ENCODE results near the gene PTPRK.

The PTPRK gene

GRCh38 chr6:128256095-128256494 is 264.3 kb downstream of the PTPRK start:
- DNase-seq (ENCODE audit: insufficient read length, low spot score) (no peak), FAIRE-seq (no peak)

- no peak for DNase-seq (ENCODE audit: insufficient read length, low spot score)
- peak; percentile 26 for FAIRE-seq
These were observed 267.8 kb downstream of the PTPRK start for GRCh38 chr6:128252341-128253176.

GRCh38 chr6:128251445-128252340 is 268.7 kb downstream of the PTPRK start:
- FAIRE-seq, result no peak
- no peak for DNase-seq (ENCODE audit: insufficient read length, low spot score)

- DNase-seq (ENCODE audit: insufficient read length, low spot score) (no peak), FAIRE-seq (no peak)
These were observed 269.9 kb downstream of the PTPRK start for GRCh38 chr6:128250370-128251070.

GRCh38 chr6:128249429-128249828 is 271.0 kb downstream of the PTPRK start:
- DNase-seq (ENCODE audit: insufficient read length, low spot score) (no peak), FAIRE-seq (no peak)

- no peak for DNase-seq (ENCODE audit: insufficient read length, low spot score)
- FAIRE-seq, result no peak
These were observed 273.7 kb downstream of the PTPRK start for GRCh38 chr6:128246472-128247260.

DNA sequence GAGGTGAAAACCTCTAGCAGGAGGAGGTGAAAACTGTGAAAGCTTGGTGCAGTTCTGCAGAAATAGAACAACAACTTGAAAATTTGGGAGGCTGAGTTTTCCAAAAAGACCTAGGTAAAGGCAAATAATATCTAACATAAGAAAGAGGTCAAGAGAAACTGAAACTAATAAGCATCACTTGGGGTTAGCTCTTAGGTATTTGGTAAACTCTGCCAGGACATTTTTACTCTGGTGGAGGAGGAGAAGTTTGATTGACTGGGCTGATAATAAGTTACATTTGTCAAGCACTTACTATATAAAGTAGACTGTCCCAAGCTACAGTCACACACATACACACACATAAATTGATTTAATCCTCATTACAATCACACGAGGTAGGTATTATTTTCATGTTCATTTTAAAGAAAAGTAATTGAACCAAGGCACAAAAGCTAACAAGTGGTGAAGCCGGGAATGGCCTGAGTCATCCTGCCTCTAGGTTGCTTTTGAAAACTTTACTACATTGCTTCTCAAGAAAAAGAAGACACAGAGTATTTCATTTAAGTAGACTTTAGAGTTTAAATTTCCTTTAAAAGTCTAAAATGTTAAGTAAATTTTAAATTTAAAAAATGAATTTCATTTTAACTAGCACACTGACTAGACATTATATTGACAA is 275.5 kb downstream of the PTPRK start:
- DNase-seq (ENCODE audit: insufficient read length, low spot score), result no peak
- FAIRE-seq, result no peak

GRCh38 chr6:128242765-128243403 is 277.5 kb downstream of the PTPRK start:
- peak; percentile 79 for FAIRE-seq
- no peak for DNase-seq (ENCODE audit: insufficient read length, low spot score)

- DNase-seq (ENCODE audit: insufficient read length, low spot score), result no peak
- peak; percentile 35 for FAIRE-seq
These were observed 279.2 kb downstream of the PTPRK start for GRCh38 chr6:128241216-128241615.

DNA sequence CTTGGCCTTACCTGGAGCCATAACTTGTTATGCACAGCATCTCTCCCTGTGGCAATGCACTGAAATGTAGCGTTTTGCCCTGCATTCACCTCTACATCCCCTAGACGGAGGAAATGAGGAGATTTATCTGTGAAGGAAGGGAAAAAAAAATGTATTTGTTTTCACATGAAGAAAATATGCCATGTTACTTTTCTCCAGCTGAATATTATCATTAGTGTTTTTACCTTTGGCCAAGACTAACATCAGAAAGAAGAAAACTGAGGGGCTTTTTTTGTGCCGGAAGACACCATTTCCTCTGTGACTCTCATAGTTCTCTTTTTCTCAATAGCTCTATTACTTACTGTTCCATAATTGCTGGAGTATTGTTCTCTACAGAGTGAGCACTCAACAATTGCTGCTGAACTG is 280.4 kb downstream of the PTPRK start:
- FAIRE-seq (no peak), DNase-seq (ENCODE audit: insufficient read length, low spot score) (no peak)

- FAIRE-seq (no peak), DNase-seq (ENCODE audit: insufficient read length, low spot score) (no peak)
These were observed 281.3 kb downstream of the PTPRK start for GRCh38 chr6:128239146-128239545.

- DNase-seq (ENCODE audit: insufficient read length, low spot score) (no peak), FAIRE-seq (peak; percentile 23)
These were observed 282.2 kb downstream of the PTPRK start for GRCh38 chr6:128238225-128238624.

DNA sequence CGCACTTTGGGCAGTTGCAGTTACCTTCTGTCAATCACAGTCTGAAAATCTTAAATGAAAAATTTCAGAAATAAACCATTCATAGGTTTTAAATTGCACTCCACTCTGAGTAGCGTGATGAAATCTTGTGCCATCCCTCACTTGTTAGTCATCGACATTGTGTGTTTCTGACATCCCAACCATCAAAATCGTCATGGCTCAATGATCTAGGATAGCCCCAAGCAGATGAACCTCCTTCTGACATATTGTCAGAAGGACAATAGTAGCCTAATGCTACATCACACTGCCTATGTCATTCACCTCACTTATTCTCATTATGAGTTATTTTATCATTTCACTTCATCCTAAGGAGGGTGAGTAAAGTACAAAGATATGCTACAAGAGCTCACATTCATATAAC is 284.8 kb downstream of the PTPRK start:
- FAIRE-seq, result no peak
- no peak for DNase-seq (ENCODE audit: insufficient read length, low spot score)

- DNase-seq (ENCODE audit: insufficient read length, low spot score), result no peak
- no peak for FAIRE-seq
These were observed 286.9 kb downstream of the PTPRK start for GRCh38 chr6:128233531-128233930.

DNA sequence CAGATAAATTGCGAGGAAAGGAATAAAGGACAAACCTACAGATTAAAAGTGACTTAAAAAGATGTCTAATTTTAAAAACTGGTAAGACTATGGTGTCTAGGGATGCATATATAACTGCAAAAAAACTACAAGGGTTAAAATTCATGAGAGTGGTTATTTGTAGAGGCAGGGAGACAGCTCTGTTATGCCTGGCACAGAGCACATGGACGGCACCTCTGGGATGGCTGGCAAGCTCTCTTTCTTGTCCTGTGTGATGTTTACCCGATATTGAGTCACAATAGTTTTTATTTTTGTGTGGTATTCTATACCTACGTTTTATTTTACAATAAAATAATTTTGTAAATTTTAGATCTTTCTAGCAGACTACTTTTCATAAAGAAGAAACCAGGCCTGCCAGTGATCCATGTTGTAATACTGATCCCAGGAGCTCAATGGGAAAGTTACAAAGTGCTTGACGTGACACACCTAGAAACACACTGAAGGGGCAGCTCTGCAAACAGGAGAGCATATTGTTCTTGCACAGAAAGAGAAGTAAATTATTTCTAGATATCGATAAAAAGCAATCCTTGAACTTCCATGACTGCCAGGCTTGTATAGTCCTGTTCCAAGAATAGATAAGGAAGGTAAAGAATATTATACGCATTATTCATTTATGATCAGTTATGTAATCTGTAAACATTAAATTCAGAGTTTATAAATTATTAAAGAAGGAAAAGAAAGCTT is 290.0 kb downstream of the PTPRK start:
- no peak for FAIRE-seq
- no peak for DNase-seq (ENCODE audit: insufficient read length, low spot score)

- FAIRE-seq (no peak), DNase-seq (ENCODE audit: insufficient read length, low spot score) (no peak)
These were observed 294.8 kb downstream of the PTPRK start for GRCh38 chr6:128225612-128226011.

GRCh38 chr6:128216917-128217316 is 303.5 kb downstream of the PTPRK start:
- FAIRE-seq (no peak), DNase-seq (ENCODE audit: insufficient read length, low spot score) (no peak)

DNA sequence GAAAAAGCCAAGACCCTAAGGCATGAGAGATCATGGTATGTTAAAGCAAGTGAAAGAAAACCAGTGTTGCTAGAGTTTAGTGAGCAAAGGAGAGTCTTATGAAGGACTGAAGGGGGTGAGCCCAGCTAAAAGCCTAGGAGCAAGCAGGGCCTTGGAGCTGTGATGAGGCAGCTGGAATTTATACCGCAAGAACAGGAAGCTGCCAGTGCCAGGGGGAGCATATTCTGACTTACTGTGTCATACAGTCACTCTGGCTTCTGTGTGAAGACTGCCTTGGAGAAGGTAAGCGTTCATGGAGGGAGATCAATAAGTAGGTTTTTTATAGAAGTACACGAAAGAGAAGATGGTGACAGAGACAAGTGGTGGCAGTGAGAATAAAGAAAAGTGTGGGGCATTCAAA is 310.6 kb downstream of the PTPRK start:
- DNase-seq (ENCODE audit: insufficient read length, low spot score), result no peak
- FAIRE-seq, result no peak

All from GM19239 (cell line).